ENCODE data around the gene C9orf85.
A peak's percentile ranks its signal among the peaks of the same experiment; 100 is the strongest.

The C9orf85 gene

GRCh38 chr9:71908825-71909224 is 2.6 kb upstream of the C9orf85 start:
- no peak for DNase-seq

GRCh38 chr9:71909887-71910649 is 1.4 kb upstream of the C9orf85 start:
- peak; percentile 29 for DNase-seq

- no peak for DNase-seq
Observed at GRCh38 chr9:71910650-71911060, 784 bp upstream of the C9orf85 start.

- no peak for DNase-seq
Observed at GRCh38 chr9:71911908-71912335, 483 bp downstream of the C9orf85 start.

- peak; percentile 46 for DNase-seq
Observed at GRCh38 chr9:71915495-71915894, 4.1 kb downstream of the C9orf85 start.

- peak; percentile 77 for DNase-seq
Observed at GRCh38 chr9:71916834-71917534, 5.5 kb downstream of the C9orf85 start.

GRCh38 chr9:71918419-71918818 is 7.0 kb downstream of the C9orf85 start:
- no peak for DNase-seq

GRCh38 chr9:71920456-71921189 is 9.2 kb downstream of the C9orf85 start:
- DNase-seq: no peak

- no peak for DNase-seq
Observed at GRCh38 chr9:71921190-71921814, 9.9 kb downstream of the C9orf85 start.

GRCh38 chr9:71924576-71924975 is 13.1 kb downstream of the C9orf85 start:
- no peak for DNase-seq

GRCh38 chr9:71925834-71926233 is 14.4 kb downstream of the C9orf85 start:
- no peak for DNase-seq

GRCh38 chr9:71928376-71928775 is 16.9 kb downstream of the C9orf85 start:
- no peak for DNase-seq

GRCh38 chr9:71928806-71929205 is 17.4 kb downstream of the C9orf85 start:
- no peak for DNase-seq

GRCh38 chr9:71929223-71929622 is 17.8 kb downstream of the C9orf85 start:
- DNase-seq: no peak

GRCh38 chr9:71929791-71930440 is 18.5 kb downstream of the C9orf85 start:
- DNase-seq: no peak

GRCh38 chr9:71931166-71931565 is 19.7 kb downstream of the C9orf85 start:
- DNase-seq: no peak

GRCh38 chr9:71936066-71936465 is 24.6 kb downstream of the C9orf85 start:
- DNase-seq: no peak

GRCh38 chr9:71937070-71937625 is 25.7 kb downstream of the C9orf85 start:
- no peak for DNase-seq

GRCh38 chr9:71937898-71938297 is 26.5 kb downstream of the C9orf85 start:
- no peak for DNase-seq

- DNase-seq: no peak
Observed at GRCh38 chr9:71941060-71941568, 29.7 kb downstream of the C9orf85 start.

GRCh38 chr9:71941998-71942567 is 30.6 kb downstream of the C9orf85 start:
- no peak for DNase-seq

Measured in activated CD4-positive, alpha-beta T cell treated with anti-CD3 and anti-CD28 coated beads, Interleukin-2, amount 50 U/mL, for 16 hours (primary cell).